HTERT RPE-1 (cell line): ENCODE measurements around the gene CERS4.
"Not testable (repeated sequence)": the region's sequence is repeated elsewhere in the genome, so short reads cannot be mapped to it uniquely, and the experiment has no call there.

Experiments
- in situ Hi-C: fragments of 300-500 bp; cut with MboI; formaldehyde crosslinking; loops from 4 replicates; pipeline ENCODE4 v1.14.3; 2020; ENCODE audit warnings: low sequenced_read_pairs

CERS4 gene

GRCh38 chr19:8240274-8241229, 31.4 kb downstream of the CERS4 start:
- in situ Hi-C loops: no loop called here

- in situ Hi-C loops: no loop called here
Measured at GRCh38 chr19:8241646-8242045, 32.5 kb downstream of the CERS4 start.

GRCh38 chr19:8242211-8242821, 33.1 kb downstream of the CERS4 start:
- in situ Hi-C loops: no loop called here

GRCh38 chr19:8243146-8243545, 34.0 kb downstream of the CERS4 start:
- in situ Hi-C loops: no loop called here

GRCh38 chr19:8244442-8244841, 35.3 kb downstream of the CERS4 start:
- in situ Hi-C loops: no loop called here

GRCh38 chr19:8245869-8246835, 37.0 kb downstream of the CERS4 start:
- in situ Hi-C loops: no loop called here

GRCh38 chr19:8247129-8247890, 38.1 kb downstream of the CERS4 start:
- in situ Hi-C loops: not testable (repeated sequence)

GRCh38 chr19:8248348-8249328, 39.5 kb downstream of the CERS4 start:
- in situ Hi-C loops: no loop called here

- in situ Hi-C loops: no loop called here
Measured at GRCh38 chr19:8250596-8250995, 41.4 kb downstream of the CERS4 start.

GRCh38 chr19:8251025-8251472, 41.9 kb downstream of the CERS4 start:
- in situ Hi-C loops: no loop called here

- in situ Hi-C loops: no loop called here
Measured at GRCh38 chr19:8252922-8253589, 43.9 kb downstream of the CERS4 start.

GRCh38 chr19:8253678-8254077, 44.5 kb downstream of the CERS4 start:
- in situ Hi-C loops: no loop called here

- in situ Hi-C loops: no loop called here
Measured at GRCh38 chr19:8254286-8255001, 45.3 kb downstream of the CERS4 start.

GRCh38 chr19:8255426-8256125, 46.4 kb downstream of the CERS4 start:
- in situ Hi-C loops: no loop called here

GRCh38 chr19:8256276-8257051, 47.3 kb downstream of the CERS4 start:
- in situ Hi-C loops: no loop called here

GRCh38 chr19:8257052-8257443, 47.9 kb downstream of the CERS4 start:
- in situ Hi-C loops: no loop called here
